Epidermal melanocyte (primary cell): ENCODE results near the gene SLC1A6.
"Not testable (repeated sequence)": the region's sequence is repeated elsewhere in the genome, so short reads cannot be mapped to it uniquely, and the experiment has no call there.

Experiments used
- DNase-seq: peaks from one replicate; pipeline ENCODE4 v3.0.0; 2011; ENCODE audit warnings: low spot score; ENCODE audit not compliant: insufficient read length

SLC1A6 gene

DNA sequence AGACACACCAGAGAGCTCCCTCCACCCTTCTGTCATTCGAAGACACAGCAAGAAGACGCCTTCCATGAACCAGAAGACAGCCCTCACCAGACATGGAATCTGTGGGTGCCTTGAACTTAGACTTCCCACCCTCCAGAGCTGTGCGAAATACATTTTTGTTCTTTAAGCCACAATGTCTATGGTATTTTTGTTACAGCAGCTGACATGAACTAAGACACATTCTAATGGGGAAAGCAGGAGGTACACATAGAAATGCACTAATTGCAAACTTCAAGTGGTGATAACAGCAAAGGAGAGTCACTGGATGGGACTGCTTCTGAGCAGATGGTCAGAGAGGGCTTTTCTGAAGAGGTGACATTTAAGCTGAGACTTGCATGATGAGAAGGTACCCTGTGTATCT, 22.2 kb downstream of the SLC1A6 start:
- no peak for DNase-seq

DNA sequence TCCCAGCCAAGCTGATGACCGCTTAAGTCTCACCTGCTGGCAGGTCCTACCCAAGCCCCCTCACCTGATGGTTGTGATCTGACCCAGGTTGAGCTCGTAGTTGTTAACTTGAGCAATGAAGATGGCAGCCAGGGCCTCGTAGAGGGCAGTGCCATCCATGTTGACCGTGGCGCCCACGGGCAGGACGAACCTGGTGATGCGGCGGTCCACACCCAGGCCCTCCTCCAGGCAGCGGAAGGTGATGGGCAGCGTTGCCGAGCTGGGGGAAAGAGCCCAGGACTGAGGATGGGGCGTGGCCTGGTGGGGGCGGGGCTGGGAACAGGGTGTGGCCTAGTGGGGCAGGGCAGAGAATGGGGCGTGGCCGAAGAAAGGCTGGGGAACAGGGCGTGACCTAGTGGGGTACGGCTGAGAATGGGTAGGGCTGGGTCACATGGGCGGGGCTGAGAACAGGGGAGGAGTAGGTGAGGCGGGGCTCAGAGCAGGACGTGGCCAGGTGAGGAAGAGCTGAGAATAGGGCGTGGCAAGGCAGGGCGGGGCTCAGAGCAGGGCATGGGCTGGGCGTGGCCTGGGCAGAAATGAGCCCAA, 25.5 kb downstream of the SLC1A6 start:
- DNase-seq = no peak

DNA sequence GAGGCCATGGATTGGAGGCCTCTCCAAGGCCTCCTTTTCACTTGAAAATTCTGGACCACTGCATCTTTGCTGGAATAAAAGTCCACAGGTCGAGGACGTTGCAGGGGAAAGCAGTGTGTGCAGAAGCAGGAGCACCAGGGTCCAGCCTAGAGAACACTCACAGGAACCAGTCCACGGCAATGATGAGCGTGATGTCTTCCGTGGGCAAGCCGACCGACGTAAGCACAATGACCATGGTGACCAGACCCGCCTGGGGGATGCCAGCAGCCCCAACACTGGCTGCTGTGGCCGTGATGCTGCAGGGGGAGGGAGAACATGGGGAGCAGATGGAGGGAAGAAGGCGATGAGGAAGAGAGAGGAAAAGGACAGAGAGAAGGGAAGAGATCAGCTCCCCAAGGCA, 26.9 kb downstream of the SLC1A6 start:
- no peak for DNase-seq

GRCh38 chr19:14950421-14950820, 29.2 kb downstream of the SLC1A6 start:
- DNase-seq = no peak

DNA sequence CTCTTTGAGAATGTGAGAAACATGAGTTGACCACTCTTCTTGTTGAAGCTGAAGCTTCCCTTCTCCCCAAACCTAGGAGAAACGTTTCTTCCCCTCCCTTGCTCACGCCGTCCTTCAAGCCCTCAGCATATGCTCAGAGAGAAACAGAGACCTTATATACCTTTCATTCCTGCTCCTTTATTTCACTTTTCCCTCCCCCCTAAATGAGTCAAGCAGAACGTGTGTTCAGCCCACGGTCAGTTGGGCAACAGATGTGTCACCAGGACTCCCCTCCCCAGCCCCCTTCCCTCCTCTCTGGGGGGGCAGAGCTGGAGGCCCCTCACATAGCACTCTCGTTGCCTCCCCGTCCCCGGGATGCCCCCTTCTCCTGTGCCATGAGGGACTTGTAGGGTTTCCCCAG, 29.8 kb downstream of the SLC1A6 start:
- no peak for DNase-seq

DNA sequence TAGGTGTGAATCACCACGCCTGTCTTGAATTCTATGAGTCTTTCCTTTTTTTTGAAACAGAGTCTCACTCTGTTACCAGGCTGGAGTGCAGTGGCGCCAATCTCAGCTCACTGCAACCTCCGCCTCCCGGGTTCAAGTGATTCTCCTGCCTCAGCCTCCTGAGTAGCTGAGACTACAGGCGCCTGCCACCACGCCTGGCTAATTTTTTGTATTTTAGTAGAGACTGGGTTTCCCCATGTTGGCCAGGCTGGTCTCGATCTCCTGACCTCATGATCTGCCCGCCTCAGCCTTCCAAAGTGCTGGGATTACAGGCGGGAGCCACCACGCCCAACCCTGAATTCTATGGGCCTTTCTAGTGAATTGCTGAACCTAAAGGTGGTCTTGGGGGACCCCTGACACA, 30.3 kb downstream of the SLC1A6 start:
- DNase-seq = not testable (repeated sequence)

DNA sequence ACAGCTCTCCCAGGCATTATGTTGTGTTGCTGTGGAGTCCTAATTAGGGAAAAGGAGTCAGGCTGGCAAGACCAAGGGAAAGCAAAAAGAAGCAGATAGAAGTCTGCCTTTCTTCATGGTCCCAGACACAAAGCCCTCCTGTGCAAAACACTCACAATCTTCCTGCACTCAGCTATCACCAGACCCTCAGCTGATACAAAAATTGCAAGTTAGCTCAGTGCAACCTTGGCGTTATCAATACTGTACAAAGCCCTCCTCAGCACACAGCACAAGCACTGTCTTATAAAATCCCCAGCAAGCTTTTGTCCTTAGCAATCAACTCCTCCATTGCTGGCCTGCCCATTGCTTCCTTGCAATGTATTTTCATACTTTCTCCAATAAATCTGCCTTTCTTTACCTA, 35.2 kb downstream of the SLC1A6 start:
- DNase-seq = no peak

GRCh38 chr19:14943601-14944000, 36.1 kb downstream of the SLC1A6 start:
- no peak for DNase-seq

DNA sequence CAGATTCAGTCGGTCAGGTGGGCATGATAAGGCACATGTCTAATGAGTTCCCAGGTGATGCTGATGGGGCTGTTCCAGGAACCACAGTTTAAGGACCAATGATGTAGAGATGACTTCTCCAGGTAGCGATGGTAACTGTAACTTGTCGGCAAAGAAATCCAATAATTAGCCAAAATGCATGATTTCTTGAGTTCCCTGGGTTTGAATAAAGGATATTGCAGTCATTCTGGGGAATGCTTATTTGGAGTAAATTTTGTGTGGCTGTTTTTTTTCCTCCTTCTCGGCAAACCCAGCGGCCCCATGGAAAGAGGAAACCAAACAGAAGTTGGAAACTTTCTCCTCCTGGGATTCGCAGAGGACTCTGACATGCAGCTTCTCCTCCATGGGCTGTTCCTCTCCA, 38.5 kb downstream of the SLC1A6 start, which contains the start of gene OR7C2:
TSS of gene OR7C2 (plus strand) at position 301 of the 400 bp plus-strand sequence. CDS start at position 301, 0 bp downstream.
- DNase-seq = no peak

GRCh38 chr19:14940266-14940665, 39.4 kb downstream of the SLC1A6 start:
- no peak for DNase-seq

DNA sequence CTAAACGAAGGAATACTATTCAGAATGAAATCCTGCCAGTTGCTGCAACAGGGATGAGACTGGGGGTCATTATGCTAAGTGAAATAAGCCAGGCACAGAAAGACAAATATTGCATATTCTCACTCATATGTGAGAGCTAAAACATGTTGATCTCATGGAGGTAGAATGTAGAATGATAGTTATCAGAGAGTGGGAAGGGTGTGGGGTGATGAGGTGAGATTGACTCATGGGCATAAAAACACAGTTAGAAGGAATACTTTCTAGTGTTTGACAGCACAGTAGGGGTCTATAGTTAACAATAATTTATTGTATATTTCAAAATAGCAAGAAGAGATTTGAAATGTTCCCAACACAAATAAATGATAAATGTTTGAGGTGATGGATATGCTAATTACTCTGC, 46.2 kb downstream of the SLC1A6 start:
- DNase-seq = no peak

GRCh38 chr19:14916848-14917247, 62.8 kb downstream of the SLC1A6 start:
- no peak for DNase-seq

- DNase-seq = no peak
Observed at GRCh38 chr19:14915116-14915515, 64.5 kb downstream of the SLC1A6 start.

DNA sequence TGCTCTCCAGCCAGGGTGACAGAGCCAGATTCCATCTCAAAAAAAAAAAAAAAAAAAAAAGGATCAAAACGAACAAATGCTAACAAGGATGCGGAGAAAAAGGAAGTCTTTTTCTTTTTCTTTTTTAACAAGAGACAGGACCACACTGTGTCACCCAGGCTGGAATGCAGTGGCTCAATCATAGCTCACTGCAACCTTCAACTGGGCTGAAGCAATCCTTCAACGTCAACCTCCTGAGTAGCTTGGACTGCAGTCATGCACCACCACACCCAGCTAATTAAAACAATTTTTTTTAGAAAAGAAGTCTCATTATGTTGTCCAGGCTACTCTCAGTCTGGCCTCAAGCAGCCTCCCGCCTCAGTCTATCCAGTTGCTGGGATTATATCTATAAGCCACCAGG, 73.0 kb downstream of the SLC1A6 start:
- no peak for DNase-seq

- no peak for DNase-seq
Observed at GRCh38 chr19:14901675-14902260, 77.9 kb downstream of the SLC1A6 start.
